T-helper 9 cell (primary cell): Measurements from ENCODE around the gene AOX1.
"Not testable (repeated sequence)": the region's sequence is repeated elsewhere in the genome, so short reads cannot be mapped to it uniquely, and the experiment has no call there.

ENCODE experiments used
- DNase-seq: peaks from one replicate; pipeline ENCODE4 v3.0.0-alpha.2; 2020

The AOX1 gene

DNA sequence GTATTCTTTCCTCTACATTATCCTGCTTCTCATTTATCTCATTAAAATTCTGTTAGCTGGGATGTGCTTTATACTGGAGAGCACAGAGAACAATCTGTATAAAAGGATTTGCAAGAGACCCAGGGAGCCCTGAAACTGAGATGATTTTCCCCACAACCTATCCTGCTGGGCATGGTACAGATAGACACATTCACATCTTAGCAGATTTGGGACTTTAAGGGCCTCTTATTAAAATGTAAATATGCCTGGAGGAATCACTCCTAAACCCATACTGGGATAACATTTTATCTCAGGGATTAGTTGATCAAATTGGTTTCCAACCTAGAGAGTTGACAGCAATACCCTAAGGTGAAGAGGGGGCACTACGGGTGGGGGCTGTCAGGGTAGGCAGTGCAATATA is 45.5 kb downstream of the AOX1 start:
- DNase-seq, result no peak

GRCh38 chr2:200634231-200634964 is 48.6 kb downstream of the AOX1 start:
- DNase-seq, result no peak

DNA sequence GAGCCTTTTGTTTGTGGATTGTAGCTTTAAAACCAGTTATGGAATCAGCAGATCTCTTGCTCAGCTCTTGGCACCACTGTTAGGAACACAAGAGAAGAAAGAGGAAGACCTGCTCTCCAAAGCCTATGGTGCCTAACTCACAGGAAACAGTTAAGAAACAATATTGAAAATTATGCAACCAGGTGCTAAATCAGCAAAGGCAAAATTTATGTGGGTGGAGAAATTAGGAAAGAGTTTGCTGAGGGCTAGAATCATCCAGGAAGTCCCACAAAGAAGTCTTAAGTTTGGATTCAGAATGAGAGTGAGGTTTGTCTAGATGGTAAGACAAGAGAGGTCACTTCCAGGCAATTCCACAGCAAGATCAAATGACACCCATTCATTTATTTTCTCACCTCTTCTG is 49.4 kb downstream of the AOX1 start:
- DNase-seq, result no peak

GRCh38 chr2:200637901-200638300 is 52.1 kb downstream of the AOX1 start:
- no peak for DNase-seq

DNA sequence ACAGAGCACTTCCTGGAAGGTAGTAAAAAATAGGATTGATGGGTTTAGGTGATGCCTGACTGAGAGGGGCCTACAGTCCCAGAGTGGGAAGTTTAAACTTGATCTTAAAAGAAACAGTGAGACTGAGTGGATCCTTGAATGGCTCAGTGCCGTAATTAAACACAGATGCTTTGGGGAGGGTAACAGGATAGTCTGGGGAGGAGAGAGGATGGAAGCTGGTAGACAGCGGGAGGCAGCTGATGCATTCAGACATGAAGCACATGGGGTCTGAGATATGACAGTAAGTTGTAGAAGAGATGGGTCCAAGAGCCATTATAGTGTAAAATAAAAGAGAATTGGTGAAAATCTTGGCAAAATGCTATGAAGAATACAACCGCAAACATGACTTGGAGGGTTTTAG is 54.4 kb downstream of the AOX1 start:
- DNase-seq, result no peak

DNA sequence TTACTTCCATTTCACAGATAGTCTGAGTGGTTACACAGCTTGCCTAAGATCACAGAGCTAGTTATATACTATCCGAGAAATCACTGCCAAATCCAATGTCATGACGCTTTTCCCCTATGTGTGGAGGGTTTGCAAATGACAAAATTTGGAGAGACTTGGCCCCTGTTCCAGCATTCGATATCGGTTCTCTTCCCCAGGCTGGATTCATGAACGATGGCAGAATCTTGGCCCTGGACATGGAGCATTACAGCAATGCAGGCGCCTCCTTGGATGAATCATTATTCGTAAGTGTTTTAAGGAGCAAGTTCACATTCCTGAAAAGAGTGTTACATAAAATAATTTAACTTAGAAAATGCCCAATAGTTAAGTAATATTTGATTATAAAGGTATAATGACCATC is 55.1 kb downstream of the AOX1 start:
- DNase-seq, result no peak

GRCh38 chr2:200648518-200649281 is 62.9 kb downstream of the AOX1 start:
- not testable (repeated sequence) for DNase-seq

- no peak for DNase-seq
Measured at GRCh38 chr2:200649724-200650123, 63.9 kb downstream of the AOX1 start.

GRCh38 chr2:200650195-200650594 is 64.4 kb downstream of the AOX1 start:
- no peak for DNase-seq

- DNase-seq, result no peak
Measured at GRCh38 chr2:200652158-200652557, 66.3 kb downstream of the AOX1 start.

DNA sequence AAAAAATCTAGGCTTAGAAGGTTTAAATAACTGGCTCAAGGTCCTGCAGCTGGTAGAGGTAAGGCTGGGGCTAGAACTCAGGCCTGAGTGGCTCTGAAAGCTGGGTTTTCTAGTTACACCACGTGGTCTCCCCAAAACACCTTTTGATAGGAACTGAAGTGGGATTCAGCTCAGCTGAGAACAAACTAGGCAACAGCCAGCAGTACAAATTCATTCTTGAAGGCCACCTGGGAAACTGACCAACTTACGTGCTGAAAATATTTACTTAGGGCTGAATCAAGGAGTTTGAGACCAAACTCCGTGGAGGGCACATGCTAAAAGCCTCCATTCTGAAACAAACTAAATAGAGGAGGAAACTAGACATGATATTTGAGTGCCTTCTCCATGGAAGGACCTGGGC is 67.2 kb downstream of the AOX1 start:
- DNase-seq, result no peak

DNA sequence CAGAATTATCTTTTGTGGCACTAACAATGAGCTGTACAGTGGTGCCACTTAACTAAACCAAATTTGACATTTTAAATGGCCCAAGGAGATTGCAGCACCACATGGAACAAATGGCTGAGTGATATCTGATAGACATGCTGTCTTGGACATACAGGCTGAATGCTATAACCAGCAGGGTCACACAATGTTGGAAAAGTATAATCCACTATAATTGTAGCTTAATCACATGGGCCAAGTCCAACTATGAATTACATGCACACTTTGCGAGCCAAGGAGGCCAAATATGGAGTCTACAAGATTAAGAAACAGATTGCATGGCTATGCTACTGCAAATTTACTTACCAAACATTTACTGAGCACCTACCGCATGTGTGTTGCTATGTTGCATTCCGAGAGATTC is 69.0 kb downstream of the AOX1 start:
- no peak for DNase-seq

DNA sequence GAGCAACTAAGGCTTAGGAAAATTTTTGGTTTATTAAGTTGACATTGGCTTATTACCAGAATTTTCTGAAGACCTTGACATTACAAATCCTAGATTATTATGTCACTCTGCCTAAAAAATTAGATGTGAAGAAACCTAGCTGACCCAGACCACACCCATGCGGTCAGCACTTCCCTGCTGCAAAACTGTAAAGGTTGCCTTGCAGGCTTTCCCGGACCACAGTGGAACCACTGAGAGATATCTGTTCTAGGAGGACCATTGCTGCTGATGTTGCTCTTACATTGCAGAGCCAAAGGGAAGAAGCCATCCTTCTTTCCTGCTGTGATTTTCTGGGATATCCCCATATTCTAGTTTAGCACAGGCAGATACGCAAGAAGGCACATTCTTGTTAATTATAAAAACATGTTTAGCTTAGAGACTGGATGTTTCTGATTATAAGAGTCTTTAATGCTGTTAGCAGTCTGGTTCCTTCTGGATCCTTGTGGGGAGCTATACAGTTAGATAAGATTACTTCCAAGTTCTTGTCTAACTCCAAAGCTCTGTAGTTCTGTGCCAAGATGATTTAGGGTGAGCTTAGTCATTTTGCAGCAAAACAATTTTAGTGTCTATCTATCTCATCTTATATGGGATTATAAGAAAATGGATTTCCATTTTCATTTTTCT is 70.2 kb downstream of the AOX1 start:
- no peak for DNase-seq

DNA sequence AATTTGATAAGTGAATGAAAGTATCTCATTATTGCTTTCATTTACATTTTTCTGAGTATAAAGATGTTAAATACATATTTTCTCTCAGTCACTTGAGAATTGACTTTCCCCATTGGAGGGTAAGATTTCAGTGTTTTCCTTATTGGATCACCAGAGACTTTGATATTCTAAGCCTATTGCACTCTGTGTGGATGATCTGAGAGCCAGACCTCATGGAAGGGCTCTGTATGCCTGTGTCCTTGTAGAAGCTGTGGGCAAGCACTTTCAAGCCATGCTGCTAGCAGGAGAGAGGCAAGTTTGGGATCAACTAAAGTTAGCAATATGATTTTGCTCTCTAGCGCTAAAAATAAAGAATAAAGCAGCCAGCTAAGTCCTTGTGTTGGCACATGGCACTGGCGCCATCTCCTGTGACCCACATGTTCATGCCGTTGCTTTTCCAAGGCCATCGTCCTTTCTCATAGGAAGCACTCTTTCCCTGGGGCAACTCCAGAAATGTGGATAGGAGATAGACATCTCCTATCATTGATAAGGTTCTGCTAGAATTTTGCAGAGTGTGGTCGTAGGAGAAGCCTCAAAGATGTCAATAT is 72.6 kb downstream of the AOX1 start:
- no peak for DNase-seq

- DNase-seq, result no peak
Measured at GRCh38 chr2:200659410-200659809, 73.6 kb downstream of the AOX1 start.

DNA sequence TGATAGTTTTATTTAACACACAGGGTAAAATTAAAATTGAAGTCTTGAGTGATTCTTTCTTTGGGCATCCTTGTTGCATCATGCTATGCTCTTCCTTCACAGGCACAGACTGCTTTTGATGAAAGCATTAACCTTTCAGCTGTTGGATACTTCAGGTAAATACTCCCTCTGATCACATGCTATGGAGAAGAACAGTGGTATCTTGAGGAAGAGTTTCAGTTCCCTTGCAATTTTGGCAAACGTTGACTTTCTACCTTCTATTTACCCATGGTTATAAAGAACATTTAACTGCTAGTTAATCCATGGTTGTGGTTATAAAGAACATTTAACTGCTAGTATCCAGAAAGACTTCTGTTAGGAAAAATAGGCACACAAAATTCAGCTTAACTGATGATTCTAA is 75.7 kb downstream of the AOX1 start:
- no peak for DNase-seq

DNA sequence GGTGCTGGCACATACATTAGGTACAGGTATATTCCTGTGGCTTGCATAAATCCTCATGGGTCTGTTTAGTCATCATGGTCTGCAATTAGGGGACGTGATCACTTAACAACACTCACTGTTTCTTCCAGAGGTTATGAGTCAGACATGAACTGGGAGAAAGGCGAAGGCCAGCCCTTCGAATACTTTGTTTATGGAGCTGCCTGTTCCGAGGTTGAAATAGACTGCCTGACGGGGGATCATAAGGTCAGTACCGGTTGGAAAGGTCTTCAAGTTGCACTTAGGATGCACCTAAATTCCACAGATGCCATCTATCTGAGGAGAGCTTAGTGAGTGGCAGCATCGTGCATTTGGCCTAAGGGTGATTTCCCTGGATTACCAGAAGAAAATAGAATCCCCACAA is 76.9 kb downstream of the AOX1 start:
- no peak for DNase-seq

GRCh38 chr2:200664770-200665494 is 79.1 kb downstream of the AOX1 start:
- DNase-seq, result no peak

GRCh38 chr2:200665626-200666453 is 80.0 kb downstream of the AOX1 start:
- DNase-seq, result no peak

GRCh38 chr2:200667413-200667812 is 81.6 kb downstream of the AOX1 start:
- DNase-seq, result no peak

DNA sequence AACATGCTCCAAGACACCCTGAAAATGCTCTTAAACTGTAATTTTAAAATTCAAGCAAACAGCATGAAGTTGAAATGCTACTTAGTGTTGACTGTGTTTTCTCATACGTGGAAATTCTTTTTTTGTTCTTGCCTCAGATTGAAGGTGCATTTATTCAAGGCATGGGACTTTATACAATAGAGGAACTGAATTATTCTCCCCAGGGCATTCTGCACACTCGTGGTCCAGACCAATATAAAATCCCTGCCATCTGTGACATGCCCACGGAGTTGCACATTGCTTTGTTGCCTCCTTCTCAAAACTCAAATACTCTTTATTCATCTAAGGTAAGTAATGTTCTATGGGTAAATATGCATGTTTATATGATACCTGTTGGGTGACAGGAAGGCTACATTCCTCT is 82.7 kb downstream of the AOX1 start:
- DNase-seq, result no peak

DNA sequence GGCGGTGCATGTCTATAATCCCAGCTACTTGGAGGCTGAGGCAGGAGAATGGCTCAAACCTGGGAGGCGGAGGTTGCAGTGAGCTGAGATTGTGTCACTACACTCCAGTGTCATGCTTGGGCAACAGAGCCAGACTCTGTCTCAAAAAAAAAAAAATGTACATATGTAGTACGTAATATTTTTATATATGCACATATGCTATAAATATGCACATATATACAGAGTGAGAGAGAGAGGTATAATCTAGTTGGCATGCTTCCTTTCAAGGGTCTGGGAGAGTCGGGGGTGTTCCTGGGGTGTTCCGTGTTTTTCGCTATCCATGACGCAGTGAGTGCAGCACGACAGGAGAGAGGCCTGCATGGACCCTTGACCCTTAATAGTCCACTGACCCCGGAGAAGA is 83.5 kb downstream of the AOX1 start:
- no peak for DNase-seq
